Keratinocyte (primary cell): ENCODE results near the gene SMYD3. TPM values are rescaled to one million over a fixed set of nuclear protein-coding genes. Genes with fewer than 3 reads are reported as not detected.

Source experiments
- DNase-seq: peaks from one replicate; pipeline ENCODE4 v3.0.0-alpha.2; 2011; ENCODE audit warnings: low read depth, missing footprints, low spot score
- FAIRE-seq: peaks from 2 replicates; lab custom pipeline; 2011; peaks lifted over from hg19 to GRCh38; lab: Jason Lieb, UNC
- H2AFZ ChIP-seq: 2 replicates; pipeline ENCODE4 v1.6.0; 2012; ENCODE audit warnings: low read length, control low read depth, inconsistent platforms; ENCODE audit not compliant: control insufficient read depth
- H3K27ac ChIP-seq: 2 replicates; pipeline ENCODE4 v1.5.1; 2011; ENCODE audit warnings: low read length; ENCODE audit not compliant: control insufficient read depth, insufficient read depth
- H3K27me3 ChIP-seq: 3 replicates; pipeline ENCODE4 v1.6.0; 2011; ENCODE audit warnings: low read length; ENCODE audit not compliant: control insufficient read depth, insufficient read depth; ENCODE audit errors: extremely low read depth
- H3K36me3 ChIP-seq, 2 experiments: 2 replicates in 1 of 2; 3 replicates in 1 of 2; pipeline ENCODE4 v1.5.1; 2011; ENCODE audit warnings: low read length in 2 of 2, mild to moderate bottlenecking in 1 of 2; ENCODE audit not compliant: control insufficient read depth in 2 of 2, insufficient read depth in 2 of 2; ENCODE audit errors: extremely low read depth in 1 of 2
- H3K4me1 ChIP-seq: 3 replicates; pipeline ENCODE4 v1.5.1; 2011; ENCODE audit warnings: low read length; ENCODE audit not compliant: control insufficient read depth, insufficient read depth; ENCODE audit errors: extremely low read depth
- H3K4me2 ChIP-seq: 3 replicates; pipeline ENCODE4 v1.6.0; 2011; ENCODE audit warnings: low read depth, low read length; ENCODE audit not compliant: control insufficient read depth, insufficient read depth; ENCODE audit errors: extremely low read depth
- H3K4me3 ChIP-seq, 3 experiments: fragments of 200-600 bp in 1 of 3; sonication (generic) in 1 of 3; 2 replicates in 2 of 3; 3 replicates in 1 of 3; pipeline ENCODE4 v1.5.1; 2011 to 2016; ENCODE audit warnings: low read length in 3 of 3, mild to moderate bottlenecking in 3 of 3, control low read depth in 2 of 3, inconsistent platforms in 1 of 3, low read depth in 1 of 3, mixed read lengths in 1 of 3, mixed run types in 1 of 3, moderate library complexity in 1 of 3; ENCODE audit not compliant: control insufficient read depth in 2 of 3, insufficient read depth in 2 of 3; ENCODE audit errors: extremely low read depth in 1 of 3
- H3K79me2 ChIP-seq: 2 replicates; pipeline ENCODE4 v1.6.0; 2012; ENCODE audit warnings: low read length; ENCODE audit not compliant: control insufficient read depth, insufficient read depth
- H3K9ac ChIP-seq: 3 replicates; pipeline ENCODE4 v1.6.0; 2011; ENCODE audit warnings: low read length; ENCODE audit not compliant: control insufficient read depth, insufficient read depth; ENCODE audit errors: extremely low read depth
- H3K9me1 ChIP-seq: 3 replicates; pipeline ENCODE4 v1.6.0; 2011; ENCODE audit warnings: low read length; ENCODE audit not compliant: control insufficient read depth, insufficient read depth; ENCODE audit errors: extremely low read depth
- H3K9me3 ChIP-seq: 2 replicates; pipeline ENCODE4 v1.5.1; 2012; ENCODE audit warnings: low read depth, low read length; ENCODE audit not compliant: control insufficient read depth
- H4K20me1 ChIP-seq: 3 replicates; pipeline ENCODE4 v1.6.0; 2011; ENCODE audit warnings: low read length; ENCODE audit not compliant: control insufficient read depth, insufficient read depth; ENCODE audit errors: extremely low read depth
- EZH2 ChIP-seq: IDR thresholded peaks from one replicate; pipeline ENCODE4 v1.6.1; 2012; ENCODE audit warnings: inconsistent platforms, mild to moderate bottlenecking, low read length, moderate library complexity
- dilution Hi-C: fragments of 300-500 bp; cut with MboI; formaldehyde crosslinking; loops from one replicate; pipeline ENCODE4 v1.7.0; 2020; ENCODE audit warnings: low sequenced_read_pairs; ENCODE audit not compliant: extremely low pct_ligation_motif_present
- polyA plus RNA-seq, 5 experiments: library from polyadenylated mRNA; depleted of rRNA in 3 of 5; stranded (reverse) in 3 of 5; stranded (forward) in 1 of 5; unstranded in 1 of 5; fragments of >200 nt; gene quantifications; 1 replicate in 1 of 5; 2 replicates in 3 of 5; 3 replicates in 1 of 5; pipeline versions ENCODE4 v1.2.1 to v1.2.3, GENCODE V29; 2011 to 2012; ENCODE audit warnings: missing spikeins in 2 of 5, low read depth in 1 of 5, low replicate concordance in 1 of 5
- TF ChIP-seq, protein P1 (sequence below), 3 experiments: IDR thresholded peaks in 1 of 3; conservative IDR thresholded peaks in 1 of 3; optimal IDR thresholded peaks in 1 of 3; 2 replicates in 2 of 3; 3 replicates in 1 of 3; pipeline versions ENCODE3 to v1.5.1; 2011; ENCODE audit warnings: low read length in 3 of 3, mild to moderate bottlenecking in 3 of 3, moderate library complexity in 2 of 3, control low read depth in 1 of 3, inconsistent platforms in 1 of 3; ENCODE audit not compliant: insufficient read depth in 2 of 3; ENCODE audit errors: extremely low read depth in 1 of 3

The SMYD3 gene
- polyA plus RNA-seq, 1 donor (not counting 4 experiments of a cell fraction or from before 2014, with no cell fraction given): 31.0 TPM

DNA sequence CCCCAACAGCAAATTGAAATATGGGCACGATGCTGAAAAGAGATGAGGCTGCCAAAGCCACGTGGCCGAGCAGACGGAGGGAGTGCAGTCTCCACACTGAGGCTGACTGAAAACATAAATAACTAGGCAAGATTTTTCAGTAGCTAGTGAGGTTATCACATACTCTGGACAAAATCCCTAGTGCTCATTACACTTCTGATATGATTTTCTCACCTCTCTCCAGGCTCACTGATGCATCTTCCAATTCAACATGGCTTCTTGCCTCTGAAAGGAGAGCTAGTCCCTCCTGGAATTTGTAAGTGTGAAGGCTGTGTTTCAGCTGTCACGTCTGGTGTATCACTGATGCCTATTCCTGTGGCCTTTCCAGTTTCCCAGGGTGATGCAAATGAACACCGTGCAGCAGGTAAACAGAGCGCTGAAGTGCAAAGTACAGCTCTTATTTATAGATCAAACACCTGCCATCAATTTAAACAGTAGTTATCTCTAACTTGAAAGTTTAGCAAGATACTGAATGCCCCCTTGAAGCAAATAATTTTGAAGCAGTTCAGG is 696.2 kb downstream of the SMYD3 start:
- H3K27ac ChIP-seq: no peak overlapping the region
- H3K4me2 ChIP-seq: no peak overlapping the region
- DNase-seq (no peak), FAIRE-seq (no peak)
- dilution Hi-C loops: no loop called here
- H3K4me1 ChIP-seq: no peaks in the 10 kb centered on the region
- no peak overlapping the region for H2AFZ ChIP-seq
- no peaks in the 10 kb centered on the region for H3K36me3 ChIP-seq
- H4K20me1 ChIP-seq: no peaks in the 10 kb centered on the region
- no peak overlapping the region for H3K4me3 ChIP-seq
- no peak overlapping the region for H3K9ac ChIP-seq
- H3K9me3 ChIP-seq: no peaks in the 10 kb centered on the region
- H3K79me2 ChIP-seq: no peaks in the 10 kb centered on the region
- H3K9me1 ChIP-seq: no peaks in the 10 kb centered on the region
- no peak for TF ChIP-seq EZH2
- TF ChIP-seq, protein P1, sequence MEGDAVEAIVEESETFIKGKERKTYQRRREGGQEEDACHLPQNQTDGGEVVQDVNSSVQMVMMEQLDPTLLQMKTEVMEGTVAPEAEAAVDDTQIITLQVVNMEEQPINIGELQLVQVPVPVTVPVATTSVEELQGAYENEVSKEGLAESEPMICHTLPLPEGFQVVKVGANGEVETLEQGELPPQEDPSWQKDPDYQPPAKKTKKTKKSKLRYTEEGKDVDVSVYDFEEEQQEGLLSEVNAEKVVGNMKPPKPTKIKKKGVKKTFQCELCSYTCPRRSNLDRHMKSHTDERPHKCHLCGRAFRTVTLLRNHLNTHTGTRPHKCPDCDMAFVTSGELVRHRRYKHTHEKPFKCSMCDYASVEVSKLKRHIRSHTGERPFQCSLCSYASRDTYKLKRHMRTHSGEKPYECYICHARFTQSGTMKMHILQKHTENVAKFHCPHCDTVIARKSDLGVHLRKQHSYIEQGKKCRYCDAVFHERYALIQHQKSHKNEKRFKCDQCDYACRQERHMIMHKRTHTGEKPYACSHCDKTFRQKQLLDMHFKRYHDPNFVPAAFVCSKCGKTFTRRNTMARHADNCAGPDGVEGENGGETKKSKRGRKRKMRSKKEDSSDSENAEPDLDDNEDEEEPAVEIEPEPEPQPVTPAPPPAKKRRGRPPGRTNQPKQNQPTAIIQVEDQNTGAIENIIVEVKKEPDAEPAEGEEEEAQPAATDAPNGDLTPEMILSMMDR (optimal IDR thresholded peaks at IDR 0.05 in 1 of 3, IDR thresholded peaks at IDR 0.05 in 1 of 3, conservative IDR thresholded peaks at IDR 0.05 in 1 of 3; ENCODE audit: extremely low read depth in 1 of 3, insufficient read depth in 2 of 3, low read length in 3 of 3): no peak
- no peaks in the 10 kb centered on the region for H3K27me3 ChIP-seq

- dilution Hi-C loops: no loop called here
- Histone ChIP-seq H3K9ac (no peak overlapping the region), H3K9me3 (no peaks in the 10 kb centered on the region), H3K27ac (no peak overlapping the region), H3K4me3 (no peak overlapping the region), H3K4me2 (no peak overlapping the region), H2AFZ (no peak overlapping the region), H3K9me1 (no peaks in the 10 kb centered on the region), H3K27me3 (no peaks in the 10 kb centered on the region), H4K20me1 (no peaks in the 10 kb centered on the region), H3K79me2 (no peaks in the 10 kb centered on the region), H3K4me1 (no peaks in the 10 kb centered on the region), H3K36me3 (no peaks in the 10 kb centered on the region)
- no peak for DNase-seq
- FAIRE-seq: no peak
- TF ChIP-seq, protein P1 (optimal IDR thresholded peaks at IDR 0.05 in 1 of 3, IDR thresholded peaks at IDR 0.05 in 1 of 3, conservative IDR thresholded peaks at IDR 0.05 in 1 of 3; ENCODE audit: extremely low read depth in 1 of 3, insufficient read depth in 2 of 3, low read length in 3 of 3): no peak
- no peak for TF ChIP-seq EZH2
Measured at GRCh38 chr1:245810181-245810769, 696.8 kb downstream of the SMYD3 start.
